ENCODE results near the gene RNASEH2B.

- TF ChIP-seq CTCF (conservative IDR thresholded peaks at IDR 0.05) (no peak), ZFX (IDR thresholded peaks at IDR 0.05) (no peak)
Measured at GRCh38 chr13:50950849-50951248, 41.3 kb downstream of the RNASEH2B start.
